ENCODE measurements around the gene GPATCH4. TPM values are rescaled to one million over a fixed set of nuclear protein-coding genes. Genes with fewer than 3 reads are reported as not detected.
"Not testable (repeated sequence)": the region's sequence is repeated elsewhere in the genome, so short reads cannot be mapped to it uniquely, and the experiment has no call there.

Gene GPATCH4
- total RNA-seq, 2 donors from 2014 or later, result 39.2 to 39.6 TPM

- ATAC-seq (no peak), DNase-seq (no peak)
- peaks cover 60% of the 10 kb centered on the region for H3K27me3 Mint-ChIP-seq
- H3K4me1 Mint-ChIP-seq, result peaks cover 8% of the 10 kb centered on the region
- no peaks in the 10 kb centered on the region for H3K9me3 ChIP-seq (ENCODE audit: control insufficient read depth, low read length, poor library complexity, severe bottlenecking)
- peak overlapping the region; percentile 58 for H3K4me3 Mint-ChIP-seq
- H3K27ac Mint-ChIP-seq, result no peak overlapping the region
- H3K36me3 Mint-ChIP-seq (ENCODE audit: low read depth), result peaks cover 8% of the 10 kb centered on the region
Observed at GRCh38 chr1:156622581-156623297, 21.5 kb upstream of the GPATCH4 start.

- no peaks in the 10 kb centered on the region for H3K9me3 ChIP-seq (ENCODE audit: control insufficient read depth, low read length, poor library complexity, severe bottlenecking)
- no peak overlapping the region for H3K4me3 Mint-ChIP-seq
- peaks cover 69% of the 10 kb centered on the region for H3K27me3 Mint-ChIP-seq
- ATAC-seq, result no peak
- DNase-seq, result no peak
- H3K4me1 Mint-ChIP-seq, result peaks cover 6% of the 10 kb centered on the region
- H3K27ac Mint-ChIP-seq, result no peak overlapping the region
- H3K36me3 Mint-ChIP-seq (ENCODE audit: low read depth), result peaks cover 4% of the 10 kb centered on the region
Observed at GRCh38 chr1:156619582-156619955, 18.3 kb upstream of the GPATCH4 start.

DNA sequence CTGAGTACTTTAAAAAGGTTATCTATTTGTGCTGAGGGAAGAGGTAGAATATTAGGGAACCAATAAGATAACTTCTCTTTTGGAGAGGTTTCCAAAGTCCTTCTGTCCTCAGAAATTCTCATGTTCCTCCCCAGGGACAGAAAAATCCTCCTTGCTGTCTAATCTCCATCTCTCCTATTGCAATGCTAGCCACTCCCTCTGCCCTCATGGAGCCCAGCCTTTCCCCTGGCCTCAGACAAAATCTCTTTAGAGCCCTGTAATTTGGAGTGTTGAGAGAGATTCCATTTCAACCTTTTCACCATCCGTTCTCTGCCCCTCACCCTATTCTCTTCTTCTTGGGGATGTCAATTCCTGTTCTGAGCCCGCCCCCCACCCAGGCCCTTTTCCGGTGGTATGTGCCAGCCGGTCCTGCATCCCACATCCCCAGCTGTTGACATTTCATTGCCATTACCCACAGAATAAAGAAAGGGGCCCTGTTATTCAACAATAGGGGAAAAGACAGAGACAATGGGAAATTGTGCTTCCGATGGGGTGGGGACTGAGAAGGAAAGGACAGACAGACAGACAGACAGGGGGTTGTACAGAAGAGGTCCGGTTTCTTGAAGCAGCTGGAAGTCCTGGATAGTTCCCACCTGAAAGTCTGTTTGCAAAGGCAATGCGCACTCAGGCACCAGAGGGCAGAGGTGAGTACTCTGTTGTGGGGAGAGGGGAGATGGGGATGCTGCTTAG is 17.7 kb upstream of the GPATCH4 start, which contains the start of gene HAPLN2:
Gene HAPLN2, plus strand, starts transcription at position 563 of the 729 bp plus-strand sequence. CDS start 4,076 bp downstream, outside the sequence.
- peaks cover 3% of the 10 kb centered on the region for H3K4me1 Mint-ChIP-seq
- H3K27me3 Mint-ChIP-seq, result peaks cover 74% of the 10 kb centered on the region
- ATAC-seq (peak; percentile 60), DNase-seq (no peak)
- no peak within 1 kb of the TSS for H3K4me3 Mint-ChIP-seq
- no peaks in the 10 kb centered on the region for H3K9me3 ChIP-seq (ENCODE audit: control insufficient read depth, low read length, poor library complexity, severe bottlenecking)
- H3K36me3 Mint-ChIP-seq (ENCODE audit: low read depth), result peaks cover 4% of the 10 kb centered on the region
- H3K27ac Mint-ChIP-seq, result no peak within 1 kb of the TSS

DNA sequence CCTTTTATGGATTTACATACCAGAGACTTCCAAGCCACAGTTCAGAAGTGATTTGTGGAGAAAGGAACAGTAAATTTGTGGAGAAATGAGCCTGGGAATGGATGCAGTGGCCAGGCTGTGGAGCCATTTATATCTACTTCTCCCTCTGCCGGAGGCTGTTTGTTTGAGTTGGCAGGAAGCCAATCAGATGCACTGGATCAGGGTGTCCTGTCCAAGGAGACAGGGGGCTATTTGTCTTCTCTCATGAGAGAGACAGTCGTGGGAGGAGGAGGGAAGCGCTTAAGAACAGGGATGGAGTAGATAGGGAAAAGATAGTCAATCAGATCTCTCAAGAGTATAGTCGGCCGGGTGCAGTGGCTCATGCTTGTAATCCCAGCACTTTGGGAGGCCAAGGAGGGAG is 15.2 kb upstream of the GPATCH4 start:
- ATAC-seq, result no peak
- peaks cover 70% of the 10 kb centered on the region for H3K27me3 Mint-ChIP-seq
- H3K4me1 Mint-ChIP-seq, result peaks cover 3% of the 10 kb centered on the region
- DNase-seq, result no peak
- no peak overlapping the region for H3K4me3 Mint-ChIP-seq
- H3K9me3 ChIP-seq (ENCODE audit: control insufficient read depth, low read length, poor library complexity, severe bottlenecking), result no peaks in the 10 kb centered on the region
- no peaks in the 10 kb centered on the region for H3K36me3 Mint-ChIP-seq (ENCODE audit: low read depth)
- no peak overlapping the region for H3K27ac Mint-ChIP-seq

DNA sequence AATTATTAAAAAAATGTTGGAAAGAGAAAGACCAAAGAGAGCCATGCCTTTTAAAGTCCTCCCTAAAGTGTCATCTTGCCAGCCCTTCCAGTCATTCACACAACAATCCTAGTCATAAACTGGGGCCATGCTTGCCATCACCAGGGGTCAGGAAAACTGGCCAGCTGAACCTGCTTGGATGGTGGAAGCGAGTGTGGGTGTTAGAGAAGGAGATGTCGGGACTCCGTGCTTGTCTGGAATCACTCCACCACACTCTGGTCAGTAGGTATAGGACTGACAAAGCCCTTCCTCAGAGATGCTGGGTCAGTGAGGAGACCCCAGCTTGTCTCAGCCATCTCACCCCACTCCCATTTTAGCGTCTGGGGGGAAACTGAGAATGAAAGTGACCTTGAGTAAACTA is 14.7 kb upstream of the GPATCH4 start:
- H3K36me3 Mint-ChIP-seq (ENCODE audit: low read depth), result no peaks in the 10 kb centered on the region
- no peak overlapping the region for H3K4me3 Mint-ChIP-seq
- peaks cover 71% of the 10 kb centered on the region for H3K27me3 Mint-ChIP-seq
- no peaks in the 10 kb centered on the region for H3K9me3 ChIP-seq (ENCODE audit: control insufficient read depth, low read length, poor library complexity, severe bottlenecking)
- DNase-seq (no peak), ATAC-seq (no peak)
- H3K27ac Mint-ChIP-seq, result no peak overlapping the region
- peaks cover 3% of the 10 kb centered on the region for H3K4me1 Mint-ChIP-seq

DNA sequence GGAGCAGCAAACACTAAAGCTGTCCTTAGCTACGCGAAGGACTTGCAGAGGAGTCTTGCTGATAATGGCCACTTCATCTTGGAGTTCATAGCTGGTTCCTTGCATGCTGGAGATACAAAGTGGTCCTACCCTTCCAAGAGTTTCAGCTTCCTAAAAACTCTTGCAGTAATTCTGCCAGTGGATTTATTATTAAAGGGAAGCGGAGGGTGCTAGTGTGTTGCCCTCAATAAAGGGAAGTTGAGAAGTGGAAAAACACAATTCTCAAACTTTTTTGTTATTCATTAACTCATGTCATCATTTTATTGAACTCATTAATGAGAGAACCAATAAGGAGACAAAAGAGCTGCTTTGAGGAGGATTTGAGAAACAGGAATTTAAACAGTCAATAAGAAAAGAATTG is 11.4 kb upstream of the GPATCH4 start:
- no peak overlapping the region for H3K4me3 Mint-ChIP-seq
- no peak for ATAC-seq
- no peaks in the 10 kb centered on the region for H3K9me3 ChIP-seq (ENCODE audit: control insufficient read depth, low read length, poor library complexity, severe bottlenecking)
- peaks cover 52% of the 10 kb centered on the region for H3K27me3 Mint-ChIP-seq
- peaks cover 11% of the 10 kb centered on the region for H3K4me1 Mint-ChIP-seq
- no peaks in the 10 kb centered on the region for H3K36me3 Mint-ChIP-seq (ENCODE audit: low read depth)
- DNase-seq, result no peak
- H3K27ac Mint-ChIP-seq, result no peak overlapping the region

DNA sequence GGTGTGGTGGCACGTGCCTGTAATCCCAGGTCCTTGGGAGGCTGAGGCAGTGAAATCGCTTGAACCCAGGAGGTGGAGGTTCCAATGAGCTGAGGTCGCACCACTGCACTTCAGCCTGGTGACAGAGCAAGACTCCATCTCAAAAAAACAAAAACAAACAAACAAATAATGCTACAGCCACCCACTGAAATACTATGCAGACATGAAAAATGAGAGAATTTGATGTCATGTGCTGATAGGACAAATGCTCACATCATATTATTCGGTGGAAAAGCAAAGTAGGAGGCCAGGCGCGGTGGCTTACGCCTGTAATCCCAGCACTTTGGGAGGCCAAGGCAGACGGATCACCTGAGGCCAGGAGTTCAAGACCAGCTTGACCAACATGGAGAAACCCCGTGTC is 8.8 kb upstream of the GPATCH4 start:
- H3K4me1 Mint-ChIP-seq; DNase-seq; H3K36me3 Mint-ChIP-seq (ENCODE audit: low read depth); H3K9me3 ChIP-seq (ENCODE audit: control insufficient read depth, low read length, poor library complexity, severe bottlenecking); ATAC-seq; H3K4me3 Mint-ChIP-seq; H3K27ac Mint-ChIP-seq: not testable (repeated sequence)
- peaks cover 34% of the 10 kb centered on the region for H3K27me3 Mint-ChIP-seq

DNA sequence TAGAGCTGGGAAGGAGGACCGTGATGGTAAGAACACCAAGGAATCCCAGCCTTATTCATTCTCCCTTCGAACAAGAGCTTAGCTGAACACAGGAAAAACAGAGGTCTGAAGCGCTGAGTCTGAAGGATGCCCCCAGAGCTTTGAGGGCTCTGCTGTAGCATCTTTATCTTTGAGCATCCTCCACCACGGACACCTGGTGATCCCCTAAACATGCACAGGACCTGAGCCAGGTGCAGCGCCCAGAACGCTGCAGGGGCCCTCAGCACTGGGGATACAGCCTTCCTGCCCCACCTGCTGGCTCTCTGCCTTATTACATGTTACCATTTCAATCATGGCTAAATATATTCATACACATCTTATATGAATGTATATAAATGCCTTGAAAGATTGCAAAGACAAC is 7.7 kb upstream of the GPATCH4 start:
- DNase-seq, result peak; percentile 29 to 44 (median 30)
- Mint-ChIP-seq H3K36me3 (ENCODE audit: low read depth) (no peaks in the 10 kb centered on the region), H3K27ac (no peak overlapping the region), H3K27me3 (peaks cover 23% of the 10 kb centered on the region), H3K4me3 (no peak overlapping the region), H3K4me1 (peaks cover 8% of the 10 kb centered on the region)
- peak; percentile 80 for ATAC-seq
- no peaks in the 10 kb centered on the region for H3K9me3 ChIP-seq (ENCODE audit: control insufficient read depth, low read length, poor library complexity, severe bottlenecking)

DNA sequence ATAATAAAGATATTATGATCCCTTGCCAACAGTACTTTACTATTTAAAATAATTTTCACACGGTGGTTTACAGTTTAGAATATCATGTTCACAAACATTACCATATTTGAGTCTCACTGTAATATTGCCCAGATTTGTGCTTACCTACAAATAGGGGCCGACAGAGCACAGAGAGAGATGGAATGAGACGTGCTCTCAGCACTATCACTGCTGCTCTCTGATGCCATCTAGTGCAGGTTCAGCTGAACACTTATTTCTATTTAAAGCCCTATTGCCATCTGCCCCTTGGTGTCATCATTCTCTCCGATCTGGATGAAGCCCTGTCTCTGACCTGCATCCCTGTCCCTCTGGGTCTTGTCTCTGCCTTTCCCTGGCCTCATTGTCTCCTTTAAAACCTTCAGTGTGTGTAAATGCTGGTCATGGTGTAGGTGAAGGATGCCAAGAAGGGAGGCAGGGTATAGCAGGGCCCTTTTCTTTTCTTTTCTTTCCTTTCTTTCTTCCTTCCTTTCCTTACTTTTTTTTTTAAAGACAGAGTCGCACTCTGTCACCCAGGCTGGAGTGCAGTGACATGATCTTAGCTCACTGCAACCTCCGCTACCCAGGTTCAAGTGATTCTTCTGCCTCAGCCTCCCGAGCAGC is 6.9 kb upstream of the GPATCH4 start:
- no peaks in the 10 kb centered on the region for H3K9me3 ChIP-seq (ENCODE audit: control insufficient read depth, low read length, poor library complexity, severe bottlenecking)
- peaks cover 23% of the 10 kb centered on the region for H3K27me3 Mint-ChIP-seq
- H3K27ac Mint-ChIP-seq, result no peak overlapping the region

GRCh38 chr1:156607344-156607743 is 6.1 kb upstream of the GPATCH4 start:
- Mint-ChIP-seq H3K4me1 (peaks cover 14% of the 10 kb centered on the region), H3K27me3 (peaks cover 17% of the 10 kb centered on the region)
- peak; percentile 35 for ATAC-seq
- H3K4me3 Mint-ChIP-seq; H3K9me3 ChIP-seq (ENCODE audit: control insufficient read depth, low read length, poor library complexity, severe bottlenecking); H3K27ac Mint-ChIP-seq; H3K36me3 Mint-ChIP-seq (ENCODE audit: low read depth); DNase-seq: not testable (repeated sequence)

More for the DNA sequence above, 6.9 kb upstream of the GPATCH4 start:
- ATAC-seq (peak; percentile 94), DNase-seq (peak in 2 of 3 donors; percentile 31 to 42)
- H3K4me1 Mint-ChIP-seq, result peaks cover 8% of the 10 kb centered on the region
- H3K36me3 Mint-ChIP-seq (ENCODE audit: low read depth), result no peaks in the 10 kb centered on the region
- no peak overlapping the region for H3K4me3 Mint-ChIP-seq

DNA sequence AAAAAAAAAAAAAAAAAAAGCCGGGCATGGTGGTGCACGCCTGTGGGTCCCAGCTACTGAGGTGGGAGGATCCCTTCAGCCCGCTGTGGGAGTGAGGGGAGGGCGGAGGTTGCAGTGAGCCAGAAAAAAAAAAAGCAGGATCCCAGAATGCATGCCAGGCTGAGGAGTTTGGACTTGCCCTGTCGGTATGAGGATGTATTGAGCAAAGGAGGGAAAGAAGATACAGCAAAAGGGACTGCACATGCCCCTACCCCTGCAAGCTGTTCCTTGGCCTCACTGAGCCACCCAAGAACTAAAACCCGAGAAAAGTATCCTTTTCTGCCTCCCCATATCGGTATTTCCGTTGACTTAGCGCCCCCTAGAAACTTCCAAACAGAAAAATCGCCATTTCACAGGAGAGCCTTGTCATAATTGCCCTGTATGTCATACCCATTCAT is 1.3 kb upstream of the GPATCH4 start:
- Mint-ChIP-seq H3K36me3 (ENCODE audit: low read depth) (peaks cover 2% of the 10 kb centered on the region), H3K27ac (no peak overlapping the region), H3K27me3 (no peaks in the 10 kb centered on the region), H3K4me3 (peak overlapping the region; percentile 33), H3K4me1 (peaks cover 25% of the 10 kb centered on the region)
- H3K9me3 ChIP-seq (ENCODE audit: control insufficient read depth, low read length, poor library complexity, severe bottlenecking), result no peaks in the 10 kb centered on the region
- ATAC-seq (no peak), DNase-seq (no peak)

DNA sequence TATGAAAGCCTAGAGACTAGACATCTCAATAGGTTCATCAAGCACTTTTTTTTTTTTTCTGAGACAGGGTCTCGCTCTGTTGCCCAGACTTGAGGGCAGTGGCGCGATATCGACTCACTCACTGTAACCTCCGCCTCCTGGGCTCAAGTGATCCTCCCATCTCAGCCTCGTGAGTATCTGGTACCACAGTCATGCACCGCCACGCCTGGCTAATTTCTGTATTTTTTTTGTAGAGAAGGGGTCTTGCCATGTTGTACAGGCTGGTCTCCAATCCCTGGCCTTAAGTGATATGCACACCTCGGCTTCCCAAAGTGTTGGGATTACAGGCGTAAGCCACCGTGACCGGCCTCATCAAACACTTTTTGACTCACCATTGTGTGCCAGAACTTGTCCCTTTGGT is 613 bp upstream of the GPATCH4 start:
- no peaks in the 10 kb centered on the region for H3K27me3 Mint-ChIP-seq
- ATAC-seq (peak; percentile 2), DNase-seq (no peak)
- H3K4me1 Mint-ChIP-seq, result peaks cover 31% of the 10 kb centered on the region
- peak overlapping the region; percentile 98 for H3K27ac Mint-ChIP-seq
- H3K4me3 Mint-ChIP-seq, result peak overlapping the region; percentile 99
- H3K9me3 ChIP-seq (ENCODE audit: control insufficient read depth, low read length, poor library complexity, severe bottlenecking), result no peaks in the 10 kb centered on the region
- peaks cover 6% of the 10 kb centered on the region for H3K36me3 Mint-ChIP-seq (ENCODE audit: low read depth)

- peaks cover 7% of the 10 kb centered on the region for H3K36me3 Mint-ChIP-seq (ENCODE audit: low read depth)
- peak overlapping the region; percentile 98 for H3K27ac Mint-ChIP-seq
- H3K4me3 Mint-ChIP-seq, result peak overlapping the region; percentile 99
- ATAC-seq (peak; percentile 12), DNase-seq (no peak)
- no peaks in the 10 kb centered on the region for H3K9me3 ChIP-seq (ENCODE audit: control insufficient read depth, low read length, poor library complexity, severe bottlenecking)
- peaks cover 31% of the 10 kb centered on the region for H3K4me1 Mint-ChIP-seq
- H3K27me3 Mint-ChIP-seq, result no peaks in the 10 kb centered on the region
Observed at GRCh38 chr1:156600733-156601121, 552 bp downstream of the GPATCH4 start.
